NCI-H345 treated with DMSO at 0.1 percent for 48 hours (cell line): ENCODE data around the gene NOM1.

Source experiments
- DNase-seq: peaks from one replicate; lab custom pipeline; 2025; ENCODE audit not compliant: unreplicated experiment; lab: John Stamatoyannopoulos, UW

The NOM1 gene

DNA sequence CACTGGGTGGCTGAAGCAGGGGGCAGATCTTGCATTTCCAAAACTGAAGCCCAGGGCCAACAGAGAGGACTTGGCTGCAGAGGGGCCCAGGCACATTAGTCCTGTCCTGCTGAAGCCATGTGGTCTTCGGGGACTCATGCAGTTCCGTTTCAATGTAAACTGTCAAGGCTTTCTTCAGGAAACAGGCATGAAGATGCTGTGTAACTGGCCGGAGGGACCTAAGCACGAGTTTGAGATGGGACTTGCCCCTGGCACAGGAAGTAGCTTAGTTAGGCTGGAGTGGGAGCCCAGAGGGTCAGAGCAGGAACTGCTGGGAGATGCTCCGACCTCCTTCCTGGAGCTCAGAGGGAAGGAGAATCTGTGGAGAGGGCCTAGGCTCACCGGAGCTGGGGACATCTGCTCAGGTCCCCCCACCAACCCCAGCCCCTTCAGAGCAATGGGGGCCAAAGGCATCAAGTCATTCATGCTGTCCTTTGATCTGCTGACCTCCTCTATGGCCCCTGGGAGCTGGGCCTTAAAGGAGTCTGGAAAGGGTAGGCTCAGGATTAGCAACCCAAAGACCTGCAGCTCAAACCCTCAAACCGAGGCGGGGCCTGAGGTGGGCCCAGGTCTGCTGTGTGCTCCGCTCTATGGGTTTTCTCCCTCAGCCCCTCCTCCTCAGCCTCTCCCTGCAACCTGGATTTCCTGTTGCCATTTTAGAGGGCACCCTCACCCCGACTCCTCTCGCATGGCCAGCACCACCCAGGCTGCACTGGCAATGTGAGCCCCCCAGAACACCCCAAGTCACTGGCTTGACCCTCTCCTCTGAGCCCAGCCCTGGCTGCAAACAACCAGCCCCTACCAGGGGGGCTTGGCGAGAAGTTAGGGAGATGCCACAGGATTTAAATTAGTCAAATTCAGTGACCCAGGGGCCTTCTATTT, 65.4 kb downstream of the NOM1 start:
- no peak for DNase-seq

DNA sequence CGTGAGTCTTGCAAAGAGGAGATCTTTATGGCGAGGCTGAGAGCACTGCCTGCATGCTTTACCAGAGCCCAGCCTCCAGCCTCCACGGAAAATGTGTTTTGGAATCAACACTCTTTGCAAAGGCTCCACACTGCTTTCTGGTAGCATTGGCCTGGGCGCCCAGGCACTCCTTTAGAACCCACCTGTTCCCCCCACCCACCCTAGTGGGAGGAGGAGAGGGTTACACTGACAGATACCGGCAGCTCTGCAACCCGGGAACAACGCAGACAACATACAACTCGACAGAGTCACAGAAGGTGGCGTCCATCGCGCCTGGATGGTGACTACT, 66.5 kb downstream of the NOM1 start:
- DNase-seq: no peak

DNA sequence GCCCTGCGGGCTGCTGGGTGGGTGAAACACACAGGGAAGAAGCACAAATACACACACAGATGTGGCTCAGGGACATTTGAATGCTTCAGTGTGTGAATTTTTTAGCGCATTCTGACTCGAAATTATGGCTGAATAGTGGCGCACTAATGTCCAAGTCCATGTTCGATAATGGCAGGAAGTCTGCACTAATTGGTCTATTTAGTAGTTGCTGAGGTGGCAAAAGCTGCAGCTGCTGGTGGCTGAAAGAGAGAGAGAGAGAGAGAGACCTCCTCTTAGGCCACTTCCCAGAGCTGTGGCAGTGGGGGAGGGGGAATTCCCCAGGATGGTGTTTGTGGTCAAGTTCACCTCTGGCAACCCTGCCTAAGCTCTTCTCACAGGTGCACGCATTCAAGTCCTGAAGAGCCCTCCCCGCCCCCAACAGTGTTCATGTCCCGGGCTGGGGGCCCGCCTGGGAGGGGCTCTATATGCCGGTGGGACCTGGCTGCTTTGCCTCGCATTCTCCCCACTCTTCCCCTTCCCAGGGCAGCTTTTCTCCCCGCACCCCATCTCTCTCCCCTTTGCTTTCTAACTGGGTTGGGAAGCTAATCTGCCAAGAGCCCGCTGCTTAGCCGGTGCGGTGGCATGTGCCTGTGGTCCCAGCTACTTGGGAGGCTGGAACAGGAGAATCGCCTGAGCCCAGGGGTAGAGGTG, 67.0 kb downstream of the NOM1 start:
- no peak for DNase-seq

DNA sequence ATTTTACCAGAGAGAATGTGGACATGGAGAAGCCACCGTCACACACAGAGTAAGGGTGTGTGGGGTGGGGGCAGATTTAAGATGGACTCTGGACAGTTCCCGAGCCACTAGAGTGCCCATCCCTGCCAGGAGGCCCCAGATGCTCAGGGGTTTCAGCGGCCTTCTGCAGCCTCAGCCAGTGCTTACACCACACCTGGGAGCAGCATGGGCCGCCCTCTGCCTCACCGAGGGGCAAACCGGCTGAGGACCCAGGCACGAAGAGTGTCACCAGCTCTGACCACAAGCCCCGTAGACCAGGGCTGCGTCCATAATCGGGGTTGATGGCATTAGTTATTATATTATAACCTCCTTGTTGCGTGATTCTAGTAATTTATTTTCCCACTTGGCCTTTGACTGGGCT, 67.6 kb downstream of the NOM1 start:
- DNase-seq: no peak

DNA sequence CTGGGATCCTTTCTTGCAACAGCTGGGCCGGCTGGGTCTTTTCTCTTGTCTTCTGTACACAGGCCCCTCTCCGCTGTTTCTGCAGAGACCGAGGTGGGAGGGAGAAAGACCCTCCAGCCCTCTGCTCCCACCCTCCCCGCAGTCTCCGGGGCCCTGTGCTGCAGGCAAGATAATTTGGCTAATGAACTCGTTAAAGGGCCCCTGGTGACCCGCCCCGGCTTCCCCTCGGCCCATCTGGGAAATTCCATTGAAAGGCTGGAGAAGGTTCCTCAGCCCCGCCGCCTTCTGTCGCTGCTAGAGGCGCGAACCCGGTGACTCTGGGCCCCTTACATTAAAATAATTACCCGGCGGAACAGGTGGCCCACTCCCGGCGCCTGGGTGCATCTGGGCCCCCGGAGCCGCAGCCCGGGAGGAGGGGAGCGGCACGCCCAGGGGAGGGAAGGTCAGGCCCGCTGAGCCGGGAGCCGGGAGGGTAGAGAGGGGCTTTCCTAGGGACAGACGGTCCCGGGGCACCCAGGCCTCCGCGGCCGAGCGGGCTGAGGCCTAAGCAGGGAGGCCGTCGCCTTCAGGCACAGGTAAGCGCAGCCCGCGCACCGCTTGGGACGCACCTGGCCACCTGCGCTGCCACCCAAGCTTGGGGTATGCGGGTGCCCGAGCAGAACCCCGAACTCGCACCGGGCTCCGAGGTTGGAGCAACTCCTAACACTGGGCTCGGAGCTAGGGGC, 68.3 kb downstream of the NOM1 start:
- DNase-seq: no peak

DNA sequence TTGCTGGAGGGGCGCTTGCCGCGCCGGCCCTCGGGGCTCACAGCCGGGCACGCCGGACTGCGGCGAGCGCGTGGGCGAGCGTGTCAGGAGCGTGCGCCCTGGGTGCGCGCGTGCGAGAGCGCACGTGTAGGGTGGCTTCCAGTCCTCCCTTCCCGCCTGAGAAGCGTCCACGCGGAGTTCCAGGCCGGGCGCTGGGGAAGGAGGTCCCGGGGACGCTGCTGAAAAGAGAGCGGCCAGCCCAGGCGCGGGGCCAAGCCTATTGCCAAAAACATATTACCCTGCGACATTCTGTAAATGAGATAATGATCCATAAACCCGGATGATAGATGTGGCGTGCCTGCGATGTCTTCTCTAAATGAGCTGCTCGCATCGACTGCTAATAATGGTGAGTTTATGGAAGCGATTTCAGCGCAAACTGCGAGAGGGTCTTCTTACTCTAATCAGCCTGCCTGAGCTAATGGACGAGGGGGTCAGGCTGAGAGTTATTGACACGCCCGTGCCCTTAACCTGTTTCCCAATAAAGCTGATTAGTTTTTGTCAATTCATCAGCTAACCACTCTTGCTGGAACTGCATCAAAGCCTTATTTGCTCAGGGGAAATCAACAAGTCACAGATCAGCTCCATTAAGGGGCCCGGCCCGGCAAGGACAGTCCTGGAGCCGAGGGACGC, 69.0 kb downstream of the NOM1 start:
- no peak for DNase-seq

DNA sequence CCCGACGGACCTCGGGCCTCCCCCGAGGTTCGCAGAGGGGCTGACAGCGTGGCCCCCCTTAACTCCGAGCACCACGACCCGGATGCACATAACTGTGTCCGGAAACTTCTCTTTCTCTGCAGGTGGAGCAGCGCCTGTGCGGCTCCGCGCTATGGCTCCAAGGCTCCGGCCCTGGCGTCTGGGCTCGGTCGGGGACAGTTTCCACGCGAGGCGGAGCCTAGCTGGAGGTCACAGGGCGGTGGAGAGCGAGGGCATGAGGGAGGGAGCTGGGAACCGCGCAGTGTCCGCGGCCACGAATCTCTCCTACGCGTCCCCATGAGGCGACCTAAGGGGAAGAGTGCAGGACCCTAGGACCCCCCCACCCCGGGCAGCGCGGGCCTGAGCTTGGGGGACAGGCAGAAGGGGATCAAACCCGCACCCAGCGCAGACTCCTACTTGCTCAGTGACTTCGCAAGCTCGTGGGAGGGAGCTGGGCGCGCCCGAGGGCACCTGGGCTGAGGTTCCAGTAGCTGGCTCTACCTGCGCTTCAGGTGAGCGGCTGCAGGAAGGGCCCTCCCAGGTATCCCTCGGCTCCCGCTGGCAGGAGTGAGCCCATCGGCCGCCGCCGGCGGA, 69.6 kb downstream of the NOM1 start:
- no peak for DNase-seq

DNA sequence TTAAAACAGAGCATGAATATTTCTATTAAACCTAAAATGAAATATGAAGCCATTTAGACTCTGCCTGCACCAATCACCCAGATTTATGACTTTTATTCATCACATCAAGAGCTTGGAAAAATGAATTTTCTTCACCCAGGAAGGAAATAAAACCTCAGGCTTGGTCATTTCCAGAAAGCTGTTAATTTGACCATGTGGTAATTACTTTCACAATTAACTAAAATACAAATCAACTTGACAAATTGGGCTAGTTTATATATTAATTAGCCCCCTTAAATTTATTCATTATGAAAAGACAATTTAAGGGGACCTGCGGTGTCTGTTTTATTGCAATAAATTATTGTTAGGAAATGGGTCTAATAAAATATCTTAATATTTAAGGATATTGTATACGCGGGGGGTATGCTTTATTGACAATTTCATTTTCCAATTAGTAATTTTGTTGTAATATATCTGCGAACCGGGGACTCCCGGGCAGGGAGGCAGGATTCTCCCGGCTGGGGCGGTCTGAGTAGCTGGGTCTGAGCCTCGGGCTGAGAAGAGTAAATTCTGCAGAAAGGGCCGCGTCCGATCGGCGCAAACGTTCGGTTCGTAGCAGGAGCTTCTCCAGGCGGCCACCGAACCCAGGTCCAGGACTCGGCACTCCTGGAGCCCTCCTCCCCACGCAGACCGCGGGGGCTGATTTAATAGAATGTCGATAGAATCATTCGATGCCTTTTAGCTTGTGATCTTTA, 70.4 kb downstream of the NOM1 start:
- DNase-seq: no peak

DNA sequence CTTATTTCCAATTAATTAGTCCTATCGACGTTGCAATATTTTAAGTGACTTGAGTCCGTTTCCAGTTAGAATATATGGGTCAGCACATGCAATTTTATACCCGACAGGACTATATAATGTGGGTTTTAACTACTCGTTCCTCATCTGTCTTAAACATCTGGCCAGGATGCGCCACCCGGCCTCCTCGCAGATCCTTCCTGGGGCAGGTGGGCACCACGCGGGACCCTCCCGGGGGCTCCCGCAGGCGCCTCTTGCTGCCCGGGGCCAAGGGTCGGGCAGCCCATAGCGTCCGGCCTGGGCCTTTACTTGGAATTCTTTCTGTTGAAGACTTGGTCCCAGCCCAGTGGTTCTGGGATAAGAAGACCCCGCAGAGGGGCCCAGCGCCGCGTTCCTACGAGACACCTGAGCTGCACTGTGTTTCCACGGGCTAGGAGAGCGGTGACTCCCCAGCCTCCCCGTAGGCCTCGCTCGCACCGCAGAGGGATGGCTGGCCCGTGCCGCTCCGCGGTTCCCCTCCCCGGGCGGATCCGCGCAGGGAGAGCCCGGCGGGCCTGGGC, 71.1 kb downstream of the NOM1 start:
- no peak for DNase-seq

DNA sequence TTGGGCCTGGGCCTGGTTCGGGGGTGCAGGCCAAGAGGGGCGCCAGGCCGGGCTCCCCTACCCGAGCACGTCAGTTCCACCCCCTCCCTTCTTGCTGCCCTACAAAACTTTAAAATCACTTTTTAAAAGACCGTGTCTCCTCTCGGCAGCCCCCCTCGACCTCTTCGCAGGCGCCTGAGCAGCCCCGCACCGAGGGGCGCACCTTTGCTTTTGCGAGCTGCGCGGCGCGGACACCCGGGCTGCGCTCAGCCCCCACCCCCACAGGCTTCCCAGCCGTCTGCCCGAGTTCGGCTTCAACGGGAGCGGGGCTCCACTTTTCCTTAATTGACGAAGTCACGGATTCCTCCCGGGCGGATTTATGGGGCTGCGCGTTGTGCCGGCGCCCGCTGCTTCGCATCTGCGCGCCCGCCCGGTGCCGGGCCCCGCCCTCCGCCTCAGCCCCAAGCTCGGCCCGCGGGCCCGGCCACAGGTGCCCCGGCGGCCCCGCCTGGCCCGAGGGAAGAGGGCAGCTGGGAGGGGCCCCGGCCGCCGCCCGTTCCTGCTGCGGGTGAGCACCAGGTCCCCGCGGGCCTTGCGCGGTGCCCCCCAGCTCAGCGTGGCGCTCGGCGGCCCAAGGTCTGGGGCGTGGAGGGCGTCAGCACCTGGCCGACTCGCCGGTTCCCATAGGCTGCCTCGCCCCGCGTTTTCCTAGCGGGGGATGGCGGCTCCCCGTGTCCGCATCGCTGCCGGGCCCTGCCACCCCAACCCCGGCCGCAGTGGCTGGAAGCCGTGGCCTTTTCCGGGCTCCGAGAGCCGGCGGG, 71.8 kb downstream of the NOM1 start:
- DNase-seq: no peak

DNA sequence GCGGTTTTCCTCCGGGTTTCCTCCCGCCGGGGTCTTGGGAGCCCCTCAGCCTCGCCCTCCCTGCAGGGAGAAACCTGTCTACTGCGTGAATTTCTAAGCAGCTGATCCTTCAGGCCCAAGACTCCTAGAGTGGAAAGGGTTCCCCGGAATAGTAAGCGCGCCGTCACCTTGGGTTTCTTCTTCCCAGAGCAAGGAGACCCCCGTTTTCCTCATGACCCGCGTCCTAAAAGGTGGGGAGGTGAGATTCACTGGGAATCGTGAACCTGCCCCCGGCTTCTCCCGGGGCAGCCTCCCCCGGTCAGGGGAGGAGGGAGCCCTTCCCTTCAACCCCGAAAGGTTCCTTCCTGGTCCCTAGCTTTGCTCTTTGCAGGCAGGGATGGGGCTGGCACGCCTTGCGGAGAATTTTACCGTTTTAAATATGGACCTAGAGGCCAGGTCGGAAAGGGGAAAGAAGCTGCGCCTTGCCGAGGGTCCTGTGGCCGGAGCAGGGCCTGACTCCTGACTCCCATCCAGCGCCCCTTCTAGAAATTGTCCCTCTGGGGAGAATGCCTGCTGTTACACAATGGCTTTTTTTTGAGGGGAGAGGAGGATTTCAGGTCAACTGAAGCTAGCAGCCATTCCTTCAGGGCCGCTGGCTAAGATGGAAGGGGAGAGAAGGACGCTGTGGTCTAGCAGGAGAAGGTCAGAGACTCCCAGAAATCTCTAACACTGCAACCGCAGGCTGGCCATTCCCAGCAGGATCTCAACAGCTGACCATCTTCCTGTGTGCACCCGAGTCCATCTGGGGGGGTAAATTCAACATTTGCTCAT, 72.6 kb downstream of the NOM1 start:
- no peak for DNase-seq
